Measurements from ENCODE around the gene TADA2B.

TADA2B gene

DNA sequence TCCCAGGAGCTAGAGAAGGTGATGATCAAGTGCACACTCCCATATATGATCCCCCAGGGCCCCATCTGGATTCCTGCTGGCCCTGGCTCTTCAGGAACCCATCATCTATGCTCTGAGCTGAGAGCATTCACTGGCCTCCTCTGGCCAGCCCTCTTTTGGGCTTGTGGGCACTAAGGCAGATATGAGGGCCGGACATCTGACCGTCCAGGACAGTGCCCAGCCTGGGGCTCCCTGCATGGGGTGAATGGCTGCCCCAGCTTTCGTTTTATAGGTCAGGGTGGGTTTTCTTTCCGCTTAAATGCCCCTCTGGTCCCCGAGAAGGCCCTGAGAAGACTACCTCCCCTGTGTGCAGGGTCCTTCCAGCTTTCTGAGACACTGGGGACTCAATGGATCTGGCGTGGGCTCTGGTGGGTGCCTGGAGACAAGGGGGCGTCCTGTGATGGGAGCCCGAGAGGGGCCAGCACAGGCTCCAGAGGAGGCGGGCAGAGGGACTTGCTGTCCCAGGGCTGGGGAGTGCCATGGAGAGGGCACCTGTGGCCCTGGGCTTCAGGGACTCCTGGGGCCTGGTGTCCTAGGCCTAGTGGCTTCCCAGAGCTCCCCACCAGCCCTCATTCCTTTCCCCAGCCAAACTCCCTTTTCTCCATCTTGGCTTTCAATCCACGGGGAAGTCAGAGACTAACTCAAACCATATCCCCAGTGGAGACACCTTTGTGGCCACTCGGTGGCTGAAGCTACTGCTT, 64.2 kb downstream of the TADA2B start:
- DNase-seq (ENCODE audit: low read depth in 1 of 2, low spot score in 1 of 2): no peak
